K562 (cell line): ENCODE data around the gene CACNG8. TPM values are rescaled to one million over a fixed set of nuclear protein-coding genes. Genes with fewer than 3 reads are reported as not detected.

Experiments used
- ATAC-seq: fragments of 200-7000 bp; cut with Tn5 transposase; 3 replicates; pipeline ENCODE4 v1.9.1; 2020; ENCODE audit warnings: moderate library complexity
- BruUV-seq: library from RNA; stranded (reverse); fragments of 400-500 nt; replicated peaks from 2 replicates; lab custom pipeline; 2021; lab: Mats Ljungman, UMichigan
- CTCF ChIA-PET: fragments of 300-600 bp; formaldehyde crosslinking; extraction: SDS; loops from one replicate; lab custom pipeline; 2021; ENCODE audit warnings: low intra/inter-chr PET ratio; lab: Yijun Ruan, JAX
- POLR2A ChIA-PET: fragments of 300-600, 350-650 bp; sonication (Branson Sonifier 250); formaldehyde crosslinking; extraction: SDS; loops from one replicate; lab custom pipeline; 2021; ENCODE audit warnings: antibody characterized with exemption, inconsistent platforms; lab: Yijun Ruan, JAX
- DNase-seq, 4 experiments: peaks; one replicate each; pipeline versions ENCODE4 v3.0.0 to v3.0.0-alpha.2; 2011 to 2018; ENCODE audit warnings: low spot score in 3 of 4, mixed read lengths in 3 of 4; ENCODE audit errors: extremely low read depth in 1 of 4
- FAIRE-seq: peaks from 2 replicates; lab custom pipeline; 2011; peaks lifted over from hg19 to GRCh38; lab: Jason Lieb, UNC
- H2AFZ ChIP-seq: 2 replicates; pipeline ENCODE4 v1.6.0; 2011; ENCODE audit warnings: low read depth, low read length, control low read depth, inconsistent platforms
- H3K27ac ChIP-seq: fragments of 200-600 bp; 3 replicates; pipeline ENCODE4 v1.8.0; 2011; ENCODE audit warnings: low read depth, mild to moderate bottlenecking, control low read depth, inconsistent platforms, low read length, moderate library complexity, mixed read lengths; ENCODE audit errors: extremely low read depth
- H3K27me3 ChIP-seq, 2 experiments: fragments of 300-600 bp in 1 of 2; 2 replicates in 1 of 2; 3 replicates in 1 of 2; pipeline versions ENCODE4 v1.6.0 to v1.8.0; 2011; ENCODE audit warnings: inconsistent platforms in 2 of 2, low read length in 2 of 2, mild to moderate bottlenecking in 1 of 2, mixed read lengths in 1 of 2, moderate library complexity in 1 of 2; ENCODE audit not compliant: control insufficient read depth in 2 of 2, insufficient read depth in 2 of 2
- H3K36me3 ChIP-seq: fragments of 300-600 bp; 3 replicates; pipeline ENCODE4 v1.8.0; 2011; ENCODE audit warnings: mild to moderate bottlenecking, low read length, inconsistent platforms; ENCODE audit not compliant: control insufficient read depth, insufficient read depth
- H3K4me1 ChIP-seq, 2 experiments: fragments of 200-600 bp in 1 of 2; replicated peaks in 1 of 2; 2 replicates in 1 of 2; 3 replicates in 1 of 2; pipeline versions ENCODE4 v1.5.1 to v1.8.0; 2011; ENCODE audit warnings: inconsistent platforms in 2 of 2, low read length in 2 of 2, mild to moderate bottlenecking in 1 of 2, mixed read lengths in 1 of 2, moderate library complexity in 1 of 2; ENCODE audit not compliant: control insufficient read depth in 2 of 2, insufficient read depth in 2 of 2
- H3K4me2 ChIP-seq: 2 replicates; pipeline ENCODE4 v1.6.1; 2011; ENCODE audit warnings: low read length, control low read depth, inconsistent platforms, mixed read lengths; ENCODE audit not compliant: insufficient read depth
- H3K4me3 ChIP-seq: fragments of 200-600 bp; sonication (generic), shearing (Covaris generic); 2 replicates; pipeline ENCODE4 v1.5.1; 2016; ENCODE audit warnings: control low read depth, inconsistent platforms
- H3K79me2 ChIP-seq: fragments of 200-600 bp; 3 replicates; pipeline ENCODE4 v1.8.0; 2011; ENCODE audit warnings: low read length, inconsistent platforms; ENCODE audit not compliant: control insufficient read depth, insufficient read depth
- H3K9ac ChIP-seq, 2 experiments: 2 replicates each; pipeline versions ENCODE4 v1.6.0 to v1.6.1; 2011; ENCODE audit warnings: low read depth in 2 of 2, low read length in 2 of 2, control low read depth in 1 of 2, inconsistent platforms in 1 of 2, mild to moderate bottlenecking in 1 of 2, mixed read lengths in 1 of 2; ENCODE audit not compliant: insufficient read depth in 1 of 2
- H3K9me1 ChIP-seq: one replicate; pipeline ENCODE4 v1.6.0; 2011; ENCODE audit warnings: inconsistent platforms, mild to moderate bottlenecking, low read length, moderate library complexity; ENCODE audit not compliant: control insufficient read depth, insufficient read depth
- H3K9me3 ChIP-seq: replicated peaks from 2 replicates; pipeline ENCODE4 v1.5.1; 2011; ENCODE audit warnings: low read depth, low read length, inconsistent platforms; ENCODE audit not compliant: control insufficient read depth, insufficient read depth
- H4K20me1 ChIP-seq: replicated peaks from 2 replicates; pipeline ENCODE4 v1.6.1; 2011; ENCODE audit warnings: low read length, inconsistent platforms, mixed read lengths; ENCODE audit not compliant: control insufficient read depth, insufficient read depth
- GATAD2B ChIP-seq: fragments of 450-650 bp; IDR thresholded peaks from 2 replicates; pipeline ENCODE4 v1.6.1; 2017; ENCODE audit warnings: mild to moderate bottlenecking, borderline replicate concordance
- HDAC2 ChIP-seq: fragments of 450-650 bp; IDR thresholded peaks from 2 replicates; pipeline ENCODE4 v1.6.1; 2016; ENCODE audit warnings: mild to moderate bottlenecking
- MAFG ChIP-seq: fragments of 450-650 bp; conservative IDR thresholded peaks from 2 replicates; pipeline ENCODE4 v1.6.1; 2016; ENCODE audit warnings: missing genetic modification characterization, missing compliant biosample characterization
- NFE2 ChIP-seq: IDR thresholded peaks from 2 replicates; pipeline ENCODE4 v1.6.1; 2014; ENCODE audit warnings: antibody characterized with exemption, low read depth
- NFYB ChIP-seq: IDR thresholded peaks from 2 replicates; pipeline ENCODE4 v1.6.1; 2011; ENCODE audit warnings: mild to moderate bottlenecking, moderate library complexity; ENCODE audit not compliant: insufficient read length; ENCODE audit errors: extremely low read depth
- PTBP1 ChIP-seq: fragments of 200-400 bp; formaldehyde crosslinking; IDR thresholded peaks from 2 replicates; pipeline ENCODE4 v1.6.1; 2017; ENCODE audit warnings: low read depth, low read length
- TGIF2 ChIP-seq: sonication (generic); formaldehyde crosslinking; IDR thresholded peaks from 2 replicates; pipeline ENCODE4 v1.8.1; 2022; ENCODE audit warnings: mild to moderate bottlenecking, missing genetic modification reagents, moderate library complexity
- ZBED1 ChIP-seq: IDR thresholded peaks from 2 replicates; pipeline ENCODE4 v1.6.1; 2014
- ZBTB1 ChIP-seq: sonication (generic); formaldehyde crosslinking; IDR thresholded peaks from 2 replicates; pipeline ENCODE4 v1.8.1; 2023; ENCODE audit warnings: missing genetic modification reagents, low read depth, mild to moderate bottlenecking, borderline replicate concordance
- ZBTB26 ChIP-seq: fragments of 450-650 bp; formaldehyde crosslinking; IDR thresholded peaks from 2 replicates; pipeline ENCODE4 v1.4.0; 2022; ENCODE audit warnings: missing genetic modification characterization
- ZC3H8 ChIP-seq: fragments of 450-650 bp; IDR thresholded peaks from 2 replicates; pipeline ENCODE4 v1.6.1; 2017
- ZNF121 ChIP-seq: sonication (generic); formaldehyde crosslinking; conservative IDR thresholded peaks from 2 replicates; pipeline ENCODE4 v1.8.0; 2022; ENCODE audit warnings: missing genetic modification reagents
- ZNF324 ChIP-seq: fragments of 250-450 bp; sonication (Bioruptor Pico); IDR thresholded peaks from 2 replicates; pipeline ENCODE4 v1.4.0; 2020; ENCODE audit warnings: mild to moderate bottlenecking
- ZNF778 ChIP-seq: fragments of 450-650 bp; formaldehyde crosslinking; IDR thresholded peaks from 2 replicates; pipeline ENCODE4 v1.4.0; 2020; ENCODE audit warnings: mild to moderate bottlenecking, moderate library complexity
- whole genome bisulfite sequencing: fragments of 100-300 bp; shearing (Covaris generic); methylation state at CpG from one replicate; pipeline ENCODE4 v1.1.6; 2016; ENCODE audit warnings: low coverage, mixed read lengths; ENCODE audit not compliant: insufficient coverage; ENCODE audit errors: missing lambda C conversion rate; 5-methylcytosine and 5-hydroxymethylcytosine counted together
- in situ Hi-C: fragments of 300-500 bp; cut with MboI; formaldehyde crosslinking; loops from 4 replicates; pipeline ENCODE4 v1.15.0; 2018; ENCODE audit warnings: inconsistent platforms, mixed read lengths
- intact Hi-C: fragments of 100-400 bp; cut with micrococcal nuclease; formaldehyde crosslinking; loops from 2 replicates; pipeline ENCODE4 v1.14.2; 2022
- polyA plus RNA-seq, 8 experiments: library from polyadenylated mRNA; depleted of rRNA in 4 of 8; stranded (reverse) in 5 of 8; unstranded in 3 of 8; fragments of >200 nt; fragmentation: Nextera tagmentation in 2 of 8; fragmentation: Illumina TruSeq in 1 of 8; extraction: Ambion mirVana in 2 of 8; extraction: Trizol in 1 of 8; gene quantifications; 2 replicates each; pipeline versions ENCODE4 v1.2.1 to v1.2.3, GENCODE V29; 2011 to 2014; ENCODE audit warnings: inconsistent platforms in 1 of 8, missing spikeins in 1 of 8
- total RNA-seq, 7 experiments: library from RNA; depleted of rRNA in 6 of 7; stranded (reverse); fragments of >200 nt in 6 of 7; fragmentation: Illumina TruSeq in 2 of 7; extraction: Trizol in 2 of 7; gene quantifications; 2 replicates each; pipeline versions ENCODE4 v1.2.1 to v1.2.3, GENCODE V29; 2011 to 2021; ENCODE audit warnings: low replicate concordance in 1 of 7
- TF ChIP-seq, protein P1 (sequence below): fragments of 250-450 bp; sonication (Bioruptor Pico); IDR thresholded peaks from 2 replicates; pipeline ENCODE4 v1.4.0; 2020; ENCODE audit warnings: mild to moderate bottlenecking, moderate library complexity

The CACNG8 gene
- total and polyA plus RNA-seq, 9 of the 15 experiments (the other 6 are each of a cell fraction or from before 2014, with no cell fraction given), result 0.02 to 0.05 TPM; not detected in 7

GRCh38 chr19:53994811-53995210 is 32.1 kb downstream of the CACNG8 start:
- CTCF ChIA-PET, result no interaction called here
- H3K4me2 ChIP-seq, result no peak overlapping the region
- WGBS, result 0% methylated on average over 5 of the region's 5 CpGs

More at GRCh38 chr19:53994811-53995210, 32.1 kb downstream of the CACNG8 start:
- Histone ChIP-seq H3K27ac (no peak overlapping the region), H3K4me3 (no peak overlapping the region), H3K9me1 (no peaks in the 10 kb centered on the region), H3K79me2 (no peaks in the 10 kb centered on the region), H4K20me1 (no peaks in the 10 kb centered on the region; the same call in 1 of the 2 replicates), H3K36me3 (no peaks in the 10 kb centered on the region), H3K4me1 (peaks cover 0 to 8% of the 10 kb centered on the region in 2 experiments; a peak in 2 of 5 replicates), H2AFZ (no peak overlapping the region), H3K27me3 (peaks cover 8 to 42% of the 10 kb centered on the region in 2 experiments; a peak in 4 of 5 replicates), H3K9me3 (no peaks in the 10 kb centered on the region), H3K9ac (no peak overlapping the region)
- ATAC-seq, result no peak
- no peak for TF ChIP-seq ZNF324
- no peak for TF ChIP-seq TGIF2
- TF ChIP-seq, protein P1, sequence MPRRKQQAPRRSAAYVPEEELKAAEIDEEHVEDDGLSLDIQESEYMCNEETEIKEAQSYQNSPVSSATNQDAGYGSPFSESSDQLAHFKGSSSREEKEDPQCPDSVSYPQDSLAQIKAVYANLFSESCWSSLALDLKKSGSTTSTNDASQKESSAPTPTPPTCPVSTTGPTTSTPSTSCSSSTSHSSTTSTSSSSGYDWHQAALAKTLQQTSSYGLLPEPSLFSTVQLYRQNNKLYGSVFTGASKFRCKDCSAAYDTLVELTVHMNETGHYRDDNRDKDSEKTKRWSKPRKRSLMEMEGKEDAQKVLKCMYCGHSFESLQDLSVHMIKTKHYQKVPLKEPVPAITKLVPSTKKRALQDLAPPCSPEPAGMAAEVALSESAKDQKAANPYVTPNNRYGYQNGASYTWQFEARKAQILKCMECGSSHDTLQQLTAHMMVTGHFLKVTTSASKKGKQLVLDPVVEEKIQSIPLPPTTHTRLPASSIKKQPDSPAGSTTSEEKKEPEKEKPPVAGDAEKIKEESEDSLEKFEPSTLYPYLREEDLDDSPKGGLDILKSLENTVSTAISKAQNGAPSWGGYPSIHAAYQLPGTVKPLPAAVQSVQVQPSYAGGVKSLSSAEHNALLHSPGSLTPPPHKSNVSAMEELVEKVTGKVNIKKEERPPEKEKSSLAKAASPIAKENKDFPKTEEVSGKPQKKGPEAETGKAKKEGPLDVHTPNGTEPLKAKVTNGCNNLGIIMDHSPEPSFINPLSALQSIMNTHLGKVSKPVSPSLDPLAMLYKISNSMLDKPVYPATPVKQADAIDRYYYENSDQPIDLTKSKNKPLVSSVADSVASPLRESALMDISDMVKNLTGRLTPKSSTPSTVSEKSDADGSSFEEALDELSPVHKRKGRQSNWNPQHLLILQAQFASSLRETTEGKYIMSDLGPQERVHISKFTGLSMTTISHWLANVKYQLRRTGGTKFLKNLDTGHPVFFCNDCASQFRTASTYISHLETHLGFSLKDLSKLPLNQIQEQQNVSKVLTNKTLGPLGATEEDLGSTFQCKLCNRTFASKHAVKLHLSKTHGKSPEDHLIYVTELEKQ (CRISPR knock-in tag), result no peak
- TF ChIP-seq NFE2, result no peak
- TF ChIP-seq PTBP1, result no peak
- TF ChIP-seq ZBTB1, result no peak
- no peak for TF ChIP-seq ZNF778 (CRISPR knock-in tag)
- TF ChIP-seq HDAC2, result no peak
- TF ChIP-seq ZC3H8, result no peak
- TF ChIP-seq ZNF121 (CRISPR knock-in tag), result no peak
- TF ChIP-seq GATAD2B, result no peak
- no peak for TF ChIP-seq MAFG (tag)
- TF ChIP-seq ZBED1, result no peak
- no peak for TF ChIP-seq ZBTB26 (CRISPR knock-in tag)
- no peak for TF ChIP-seq NFYB
- in situ Hi-C loops (no loop called here), intact Hi-C loops (no loop called here)
- BruUV-seq, result no TSS peak
- FAIRE-seq, result no peak
- POLR2A ChIA-PET, result no interaction called here
- DNase-seq, result no peak
